Thyroid gland (tissue), 4 donors: ENCODE results near the gene NQO1. TPM values are rescaled to one million over a fixed set of nuclear protein-coding genes. Genes with fewer than 3 reads are reported as not detected.

ENCODE experiments used
- DNase-seq, 2 donors: peaks; one replicate each; pipeline ENCODE4 v3.0.0-alpha.2; 2019
- H3K27ac ChIP-seq, 3 donors: fragments of 200-600 bp; sonication (generic); 1 replicate in 2 of 3; 2 replicates in 1 of 3; pipeline ENCODE4 v1.5.1; 2016 to 2019; ENCODE audit warnings: mild to moderate bottlenecking in 1 of 3, moderate library complexity in 1 of 3
- H3K27me3 ChIP-seq: fragments of 200-600 bp; sonication (generic); one replicate; pipeline ENCODE4 v1.5.1; 2019
- H3K36me3 ChIP-seq, 2 donors: fragments of 200-600 bp; sonication (generic); one replicate each; pipeline ENCODE4 v1.5.1; 2016 to 2019
- H3K4me1 ChIP-seq, 2 donors: fragments of 200-600 bp; sonication (generic); one replicate each; pipeline ENCODE4 v1.5.1; 2017 to 2019
- H3K4me3 ChIP-seq, 3 donors: fragments of 200-600 bp; sonication (generic); replicated peaks in 1 of 3; 1 replicate in 2 of 3; 2 replicates in 1 of 3; pipeline ENCODE4 v1.5.1; 2016; ENCODE audit warnings: mild to moderate bottlenecking in 1 of 3
- H3K9me3 ChIP-seq: fragments of 200-600 bp; sonication (generic); one replicate; pipeline ENCODE4 v1.5.1; 2017
- POLR2A ChIP-seq, 2 donors: fragments of 450-650 bp; IDR thresholded peaks; one replicate each; pipeline ENCODE4 v1.6.1; 2017; ENCODE audit warnings: antibody characterized with exemption in 2 of 2, mild to moderate bottlenecking in 2 of 2, moderate library complexity in 1 of 2
- WGBS, 2 donors: methylation state at CpG; one replicate each; pipeline ENCODE4 v1.1.5; 2017; 5-methylcytosine and 5-hydroxymethylcytosine counted together
- intact Hi-C: fragments of 100-400 bp; cut with DNase I; formaldehyde crosslinking; loops from one replicate; pipeline ENCODE4 v1.15.1; 2023
- total RNA-seq, 4 donors: library from RNA; depleted of rRNA; stranded (reverse); fragments of >200 nt; gene quantifications; one replicate each; pipeline ENCODE4 v1.2.3, GENCODE V29; 2016
- TF ChIP-seq, protein P1 (sequence below), 6 experiments: fragments of 200-600 bp in 3 of 6; fragments of 450-650 bp in 3 of 6; sonication (generic) in 3 of 6; IDR thresholded peaks; one replicate each; pipeline ENCODE4 v1.5.1; 2016 to 2019; ENCODE audit warnings: antibody characterized with exemption in 6 of 6, mild to moderate bottlenecking in 2 of 6, inconsistent platforms in 1 of 6, moderate library complexity in 1 of 6

NQO1 gene
- total RNA-seq, 4 donors from 2014 or later, result 321 to 1,811 (median 577) TPM

DNA sequence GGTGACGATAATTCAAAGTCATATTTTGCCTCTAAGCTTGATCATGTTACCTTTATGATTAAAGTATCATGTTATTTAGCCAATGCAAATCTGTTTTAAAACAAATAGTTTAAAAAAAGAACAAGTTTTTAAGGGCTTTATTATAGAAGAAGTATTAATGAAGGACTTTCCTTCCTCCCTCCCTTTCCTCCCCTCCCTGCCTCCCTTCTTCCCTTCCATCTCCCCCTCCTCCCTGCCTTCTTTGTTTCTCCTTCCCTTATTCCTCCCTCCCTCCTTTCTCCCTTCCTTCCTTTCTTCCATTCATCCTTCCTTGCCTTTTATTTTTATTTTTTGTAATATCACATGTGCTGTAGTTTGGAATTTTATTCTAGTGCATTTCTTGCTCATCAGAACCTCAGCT, 26.4 kb downstream of the NQO1 start:
- no peaks in the 10 kb centered on the region for H3K4me1 ChIP-seq
- H3K36me3 ChIP-seq, result peaks cover 10 to 12% of the 10 kb centered on the region in 2 donors
- WGBS, 2 donors, result 92 to 95% methylated on average over 1 of the region's 1 CpG
- intact Hi-C loops, result loop anchor here (10.0 kb wide), 1 partner anchor 295 kb away; no protein-coding TSS in a partner anchor
- H3K27ac ChIP-seq, result no peak overlapping the region
- H3K27me3 ChIP-seq, result no peaks in the 10 kb centered on the region
- no peak for DNase-seq
- no peaks in the 10 kb centered on the region for H3K9me3 ChIP-seq
- no peak overlapping the region for H3K4me3 ChIP-seq
- no peak for TF ChIP-seq POLR2A (IDR thresholded peaks at IDR 0.05)
- TF ChIP-seq, protein P1, sequence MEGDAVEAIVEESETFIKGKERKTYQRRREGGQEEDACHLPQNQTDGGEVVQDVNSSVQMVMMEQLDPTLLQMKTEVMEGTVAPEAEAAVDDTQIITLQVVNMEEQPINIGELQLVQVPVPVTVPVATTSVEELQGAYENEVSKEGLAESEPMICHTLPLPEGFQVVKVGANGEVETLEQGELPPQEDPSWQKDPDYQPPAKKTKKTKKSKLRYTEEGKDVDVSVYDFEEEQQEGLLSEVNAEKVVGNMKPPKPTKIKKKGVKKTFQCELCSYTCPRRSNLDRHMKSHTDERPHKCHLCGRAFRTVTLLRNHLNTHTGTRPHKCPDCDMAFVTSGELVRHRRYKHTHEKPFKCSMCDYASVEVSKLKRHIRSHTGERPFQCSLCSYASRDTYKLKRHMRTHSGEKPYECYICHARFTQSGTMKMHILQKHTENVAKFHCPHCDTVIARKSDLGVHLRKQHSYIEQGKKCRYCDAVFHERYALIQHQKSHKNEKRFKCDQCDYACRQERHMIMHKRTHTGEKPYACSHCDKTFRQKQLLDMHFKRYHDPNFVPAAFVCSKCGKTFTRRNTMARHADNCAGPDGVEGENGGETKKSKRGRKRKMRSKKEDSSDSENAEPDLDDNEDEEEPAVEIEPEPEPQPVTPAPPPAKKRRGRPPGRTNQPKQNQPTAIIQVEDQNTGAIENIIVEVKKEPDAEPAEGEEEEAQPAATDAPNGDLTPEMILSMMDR (IDR thresholded peaks at IDR 0.05), result no peak

DNA sequence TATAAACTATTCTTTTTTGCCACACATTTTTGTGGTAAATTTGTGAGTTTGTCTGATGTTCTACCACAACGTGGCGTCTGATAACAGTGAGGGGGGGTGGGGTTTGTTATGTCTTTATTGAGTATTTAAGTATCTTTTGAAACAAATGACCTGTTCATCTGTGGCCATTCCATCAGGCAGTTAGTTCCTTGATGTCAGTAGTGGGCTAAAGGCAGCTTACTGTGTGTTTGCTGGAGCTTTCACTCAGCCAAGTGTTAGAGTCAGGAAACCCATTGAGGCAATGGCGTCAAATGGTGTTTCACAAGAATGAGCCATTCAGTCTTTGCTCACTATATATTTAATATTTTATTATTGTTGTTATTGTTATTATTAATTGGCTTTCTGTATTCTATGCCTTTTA, 28.0 kb downstream of the NQO1 start:
- H3K27me3 ChIP-seq, result no peaks in the 10 kb centered on the region
- DNase-seq, result no peak
- H3K27ac ChIP-seq, result no peak overlapping the region
- H3K36me3 ChIP-seq, result peaks cover 22 to 23% of the 10 kb centered on the region in 2 donors
- H3K9me3 ChIP-seq, result no peaks in the 10 kb centered on the region
- WGBS, 2 donors, result 93 to 94% methylated on average over 3 of the region's 3 CpGs
- H3K4me1 ChIP-seq, result no peaks in the 10 kb centered on the region
- H3K4me3 ChIP-seq, result no peak overlapping the region
- TF ChIP-seq, protein P1 (IDR thresholded peaks at IDR 0.05), result no peak
- no peak for TF ChIP-seq POLR2A (IDR thresholded peaks at IDR 0.05)
- intact Hi-C loops, result no loop called here

DNA sequence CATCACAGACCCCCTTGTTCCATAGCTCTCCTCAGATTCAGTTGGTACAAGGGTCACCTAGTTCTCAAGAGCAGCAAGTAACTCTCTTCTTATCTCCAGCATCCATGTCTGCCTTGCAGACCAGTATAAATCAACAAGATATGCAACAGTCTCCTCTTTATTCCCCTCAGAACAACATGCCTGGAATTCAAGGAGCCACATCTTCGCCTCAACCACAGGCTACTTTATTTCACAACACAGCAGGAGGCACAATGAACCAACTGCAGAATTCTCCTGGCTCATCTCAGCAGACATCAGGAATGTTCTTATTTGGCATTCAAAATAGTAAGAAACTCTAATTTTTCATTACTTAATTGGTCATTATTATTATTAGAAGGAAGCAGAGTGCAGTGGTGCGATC, 32.4 kb downstream of the NQO1 start:
- intact Hi-C loops, result no loop called here
- DNase-seq, result no peak
- no peaks in the 10 kb centered on the region for H3K9me3 ChIP-seq
- H3K27ac ChIP-seq, result no peak overlapping the region
- H3K4me1 ChIP-seq, result no peaks in the 10 kb centered on the region
- no peaks in the 10 kb centered on the region for H3K27me3 ChIP-seq
- TF ChIP-seq POLR2A (IDR thresholded peaks at IDR 0.05), result no peak
- TF ChIP-seq, protein P1 (IDR thresholded peaks at IDR 0.05), result no peak
- peaks cover 37 to 44% of the 10 kb centered on the region in 2 donors for H3K36me3 ChIP-seq
- H3K4me3 ChIP-seq, result no peak overlapping the region
- 98 to 100% methylated on average over 2 of the region's 2 CpGs for WGBS, 2 donors

DNA sequence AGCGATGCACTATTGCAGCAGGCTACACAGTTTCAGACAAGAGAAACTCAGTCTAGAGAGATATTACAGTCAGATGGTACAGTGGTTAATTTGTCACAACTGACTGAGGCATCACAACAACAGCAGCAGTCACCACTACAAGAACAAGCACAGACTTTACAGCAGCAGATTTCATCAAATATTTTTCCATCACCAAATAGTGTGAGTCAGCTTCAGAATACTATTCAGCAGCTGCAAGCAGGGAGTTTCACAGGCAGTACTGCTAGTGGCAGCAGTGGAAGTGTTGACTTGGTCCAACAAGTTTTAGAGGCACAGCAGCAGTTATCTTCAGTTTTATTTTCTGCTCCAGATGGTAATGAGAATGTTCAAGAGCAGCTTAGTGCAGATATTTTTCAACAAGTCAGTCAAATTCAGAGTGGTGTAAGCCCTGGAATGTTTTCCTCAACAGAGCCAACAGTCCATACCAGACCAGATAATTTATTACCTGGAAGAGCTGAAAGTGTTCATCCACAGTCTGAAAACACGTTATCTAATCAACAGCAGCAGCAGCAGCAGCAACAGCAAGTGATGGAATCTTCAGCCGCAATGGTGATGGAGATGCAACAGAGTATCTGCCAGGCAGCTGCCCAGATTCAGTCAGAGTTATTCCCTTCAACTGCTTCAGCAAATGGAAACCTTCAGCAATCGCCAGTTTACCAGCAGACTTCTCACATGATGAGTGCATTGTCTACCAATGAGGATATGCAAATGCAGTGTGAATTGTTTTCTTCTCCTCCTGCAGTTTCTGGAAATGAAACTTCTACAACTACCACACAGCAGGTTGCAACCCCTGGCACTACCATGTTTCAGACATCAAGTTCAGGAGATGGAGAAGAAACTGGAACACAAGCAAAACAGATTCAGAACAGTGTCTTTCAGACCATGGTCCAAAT, 34.1 kb downstream of the NQO1 start:
- no peak overlapping the region for H3K27ac ChIP-seq
- no peak for TF ChIP-seq POLR2A (IDR thresholded peaks at IDR 0.05)
- TF ChIP-seq, protein P1 (IDR thresholded peaks at IDR 0.05), result no peak
- no peak for DNase-seq
- no peaks in the 10 kb centered on the region for H3K4me1 ChIP-seq
- peaks cover 37 to 44% of the 10 kb centered on the region in 2 donors for H3K36me3 ChIP-seq
- no peaks in the 10 kb centered on the region for H3K27me3 ChIP-seq
- no peak overlapping the region for H3K4me3 ChIP-seq
- WGBS, 2 donors, result 94 to 98% methylated on average over 4 of the region's 4 CpGs
- no peaks in the 10 kb centered on the region for H3K9me3 ChIP-seq
- intact Hi-C loops, result no loop called here

DNA sequence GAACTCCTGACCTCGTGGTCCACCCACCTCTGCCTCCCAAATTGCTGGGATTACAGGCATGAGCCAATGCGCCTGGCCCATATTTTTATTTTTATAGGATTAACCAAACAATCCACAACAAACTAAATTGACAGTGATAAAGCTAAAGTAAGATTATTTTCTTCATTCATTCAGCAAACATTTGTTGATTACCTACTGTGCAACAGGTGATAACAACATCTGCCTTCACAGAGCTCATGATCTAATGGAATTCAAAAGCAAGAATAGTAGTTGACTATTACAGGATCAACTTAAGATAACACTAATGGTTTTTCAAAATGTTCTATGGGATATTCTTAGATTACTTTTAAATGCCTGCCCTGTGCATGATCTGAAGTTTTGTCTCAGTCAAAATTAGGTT, 37.8 kb downstream of the NQO1 start:
- 95 to 97% methylated on average over 2 of the region's 2 CpGs for WGBS, 2 donors

More for the DNA sequence above, 37.8 kb downstream of the NQO1 start:
- Histone ChIP-seq H3K4me1 (no peaks in the 10 kb centered on the region), H3K4me3 (no peak overlapping the region), H3K36me3 (peaks cover 23 to 27% of the 10 kb centered on the region in 2 donors), H3K27ac (no peak overlapping the region), H3K27me3 (no peaks in the 10 kb centered on the region), H3K9me3 (no peaks in the 10 kb centered on the region)
- intact Hi-C loops, result no loop called here
- DNase-seq, result no peak
- TF ChIP-seq, protein P1 (IDR thresholded peaks at IDR 0.05), result no peak
- TF ChIP-seq POLR2A (IDR thresholded peaks at IDR 0.05), result no peak
